HTERT RPE-1 (cell line): ENCODE results near the gene CCDC194.
"Not testable (repeated sequence)": the region's sequence is repeated elsewhere in the genome, so short reads cannot be mapped to it uniquely, and the experiment has no call there.

Experiments
- in situ Hi-C: fragments of 300-500 bp; cut with MboI; formaldehyde crosslinking; loops from 4 replicates; pipeline ENCODE4 v1.14.3; 2020; ENCODE audit warnings: low sequenced_read_pairs

Gene CCDC194

GRCh38 chr19:17378271-17378670 is 15.7 kb downstream of the CCDC194 start:
- in situ Hi-C loops: no loop called here

DNA sequence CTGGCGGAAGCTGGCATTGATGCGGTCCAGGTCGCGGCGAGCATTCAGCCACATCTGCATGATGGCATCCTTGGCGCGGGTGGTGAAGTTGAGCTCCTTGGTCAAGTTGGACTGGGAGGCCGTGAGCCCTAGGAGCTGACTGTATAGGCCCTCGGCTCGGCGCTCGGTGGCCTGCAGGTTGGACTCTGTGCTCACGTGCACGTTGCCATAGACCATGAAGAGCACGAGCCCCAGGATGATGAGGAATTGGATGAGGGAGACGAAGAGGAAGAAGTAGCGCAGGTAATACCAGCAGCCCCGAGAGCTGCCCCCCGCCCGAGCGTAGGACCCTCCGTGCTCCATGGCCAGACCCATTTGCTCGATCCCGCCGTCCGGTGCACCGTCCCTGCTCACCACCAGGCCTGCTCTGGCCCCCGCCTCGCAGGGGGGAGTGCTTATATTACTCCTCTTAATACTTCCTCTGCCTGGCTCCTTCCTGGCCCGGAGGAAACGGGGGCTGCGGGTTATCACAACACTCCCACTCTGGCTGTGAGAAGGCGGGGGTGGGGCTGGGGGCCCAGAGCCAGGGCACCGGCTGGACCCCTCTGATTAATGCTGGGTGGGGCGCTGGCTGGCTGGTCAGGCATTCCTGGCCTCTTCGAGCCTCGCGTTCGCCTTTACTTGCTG is 16.9 kb downstream of the CCDC194 start, which contains the start of gene PLVAP:
TSS of gene PLVAP (minus strand) at position 408 of the 666 bp plus-strand sequence. CDS start at position 354, 54 bp downstream.
- in situ Hi-C loops: no loop called here

- in situ Hi-C loops: no loop called here
Observed at GRCh38 chr19:17370026-17370587, 23.9 kb downstream of the CCDC194 start.

DNA sequence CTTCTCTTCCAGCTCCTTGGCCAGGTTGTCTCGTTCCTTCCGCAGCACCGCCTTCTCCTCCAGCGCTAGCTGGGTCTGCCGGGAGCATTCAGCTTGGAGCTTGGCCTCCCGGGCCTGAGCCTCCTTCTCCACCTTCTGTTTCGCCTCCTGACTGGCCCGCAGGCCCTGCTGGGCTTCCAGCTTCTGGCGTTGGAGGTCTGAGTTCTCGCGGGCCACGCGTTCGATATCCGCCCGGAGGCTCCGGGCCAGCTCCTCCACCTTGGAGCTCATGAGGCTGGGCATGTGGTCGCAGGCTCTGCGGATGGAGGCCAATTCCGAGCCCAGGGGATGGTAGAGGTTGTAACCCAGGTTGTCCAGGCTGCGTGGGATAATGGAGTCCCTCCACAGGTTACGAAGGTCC is 28.6 kb downstream of the CCDC194 start:
- in situ Hi-C loops: no loop called here

DNA sequence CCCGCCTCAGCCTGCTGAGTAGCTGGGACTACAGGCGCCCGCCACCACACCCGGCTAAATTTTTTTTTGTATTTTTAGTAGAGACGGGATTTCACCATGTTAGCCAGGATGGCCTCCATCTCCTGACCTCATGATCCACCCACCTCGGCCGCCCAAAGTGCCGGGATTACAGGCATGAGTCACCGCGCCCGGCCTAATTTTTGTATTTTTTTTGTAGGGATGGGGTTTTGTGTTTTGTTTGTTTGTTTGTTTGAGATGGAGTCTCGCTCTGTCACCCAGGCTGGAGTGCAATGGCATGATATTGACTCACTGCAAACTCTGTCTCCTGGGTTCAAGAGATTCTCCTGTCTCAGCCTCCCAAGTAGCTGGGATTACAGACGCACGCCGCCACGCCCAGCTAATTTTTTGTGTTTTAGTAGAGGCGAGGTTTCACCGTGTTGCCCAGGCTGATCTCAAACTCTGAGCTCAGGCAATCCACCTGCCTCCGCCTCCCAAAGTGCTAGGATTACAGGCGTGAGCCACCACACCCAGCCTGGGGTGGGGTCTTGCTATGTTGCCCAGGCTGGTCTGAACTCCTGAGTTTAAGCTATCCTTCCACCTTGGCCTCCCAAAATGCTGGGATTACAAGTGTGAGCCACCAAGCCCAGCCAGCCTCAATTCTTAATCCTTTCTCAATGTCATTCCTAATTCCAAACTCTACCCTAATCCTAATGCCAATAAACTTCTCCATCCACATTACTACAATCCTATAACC is 30.0 kb downstream of the CCDC194 start:
- in situ Hi-C loops: not testable (repeated sequence)

GRCh38 chr19:17359905-17360800 is 33.8 kb downstream of the CCDC194 start:
- in situ Hi-C loops: no loop called here

GRCh38 chr19:17358395-17358794 is 35.6 kb downstream of the CCDC194 start:
- in situ Hi-C loops: no loop called here

DNA sequence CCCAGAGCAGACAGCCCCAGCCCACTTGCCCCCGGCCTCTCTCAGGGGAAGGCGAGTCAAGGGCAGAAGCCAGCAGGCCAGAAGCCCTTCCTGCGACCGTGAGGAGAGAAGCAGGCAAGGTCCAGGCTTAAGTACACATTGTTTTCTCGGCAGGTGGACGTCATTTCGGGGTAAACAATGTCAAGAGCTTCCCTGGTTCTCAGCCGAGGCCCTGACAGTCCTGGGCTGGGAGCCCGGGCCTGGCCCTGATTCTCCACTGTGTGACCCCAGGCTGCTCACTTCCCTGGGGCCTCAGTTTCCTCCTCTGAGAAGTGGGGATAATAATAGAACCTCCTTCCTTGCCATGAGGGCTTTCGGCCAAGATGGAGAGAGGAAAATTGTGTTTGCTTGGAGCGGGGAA is 36.3 kb downstream of the CCDC194 start:
- in situ Hi-C loops: no loop called here

DNA sequence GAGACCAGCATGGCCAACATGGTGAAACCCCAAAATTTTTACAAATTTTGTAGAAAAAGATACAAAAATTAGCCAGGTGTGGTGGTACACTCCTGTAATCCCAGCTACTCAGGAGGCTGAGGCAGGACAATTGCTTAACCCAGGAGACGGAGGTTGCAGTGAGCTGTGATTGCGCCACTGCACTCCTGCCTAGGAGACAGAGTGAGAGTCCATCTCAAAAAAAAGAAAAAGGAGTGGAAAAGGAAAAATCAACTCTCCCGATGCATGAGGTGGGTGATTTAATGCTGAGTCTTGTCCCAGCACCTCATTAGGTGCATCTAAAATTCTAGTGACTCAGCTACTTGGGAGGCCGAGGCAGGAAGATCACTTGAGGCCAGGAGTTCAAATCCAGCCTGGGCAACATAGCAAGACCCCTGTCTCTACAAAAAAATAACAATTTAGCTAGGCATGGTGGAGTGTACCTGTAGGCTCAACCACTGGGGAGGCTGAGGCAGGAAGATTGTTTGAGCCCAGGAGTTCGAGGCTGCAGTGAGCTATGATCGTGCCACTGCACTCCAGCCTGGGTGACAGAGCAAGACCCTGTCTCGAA is 36.8 kb downstream of the CCDC194 start:
- in situ Hi-C loops: no loop called here

DNA sequence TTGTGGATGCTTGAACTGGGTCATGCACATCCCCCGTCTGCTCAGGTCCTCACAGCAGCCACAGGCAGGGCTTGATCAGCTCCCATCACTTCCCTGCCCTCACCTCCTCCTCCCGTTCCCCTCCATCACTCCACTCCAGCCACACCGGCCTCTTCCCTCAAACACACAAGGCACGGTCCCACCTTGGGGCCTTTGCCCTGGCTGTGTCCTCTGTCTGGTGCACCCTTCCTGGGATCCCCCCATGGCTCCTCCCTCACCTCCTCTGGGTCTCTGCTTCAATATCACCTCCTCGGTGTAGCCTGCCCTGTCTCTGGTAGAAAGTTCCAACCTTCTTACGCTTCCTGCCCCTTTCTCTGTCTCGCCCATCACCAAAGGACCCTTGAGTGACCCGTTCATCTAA is 40.6 kb downstream of the CCDC194 start:
- in situ Hi-C loops: no loop called here

GRCh38 chr19:17352608-17353280 is 41.3 kb downstream of the CCDC194 start:
- in situ Hi-C loops: no loop called here

DNA sequence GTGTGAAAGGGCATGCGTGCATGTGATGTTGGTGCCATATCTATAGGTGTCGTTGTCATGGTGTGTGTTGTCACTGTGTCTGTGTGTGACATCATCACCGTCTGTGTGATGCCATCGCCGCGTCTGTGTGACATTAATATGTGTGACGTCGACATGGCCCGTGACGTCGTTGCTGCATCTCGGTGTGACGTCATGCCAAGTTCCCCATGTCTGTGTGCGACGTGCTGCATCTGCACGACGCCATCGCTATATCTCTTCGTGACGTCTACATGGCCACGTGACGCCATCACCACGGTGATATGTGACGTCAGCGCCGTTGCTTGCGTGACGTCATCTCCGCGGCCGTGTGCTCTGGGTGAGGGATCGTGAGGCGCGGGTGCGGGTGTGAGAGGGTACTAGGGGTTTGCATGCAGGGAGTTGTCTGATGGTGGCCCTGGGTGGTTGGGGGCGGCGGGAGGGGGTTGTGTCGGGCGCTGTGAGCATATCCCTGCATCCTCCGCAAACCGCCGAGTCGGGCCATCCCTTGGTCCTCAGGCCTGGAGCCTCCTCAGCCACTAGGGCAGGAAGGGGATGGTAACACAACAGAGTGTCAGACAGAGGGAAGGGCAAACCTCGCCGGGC is 42.1 kb downstream of the CCDC194 start:
- in situ Hi-C loops: no loop called here

DNA sequence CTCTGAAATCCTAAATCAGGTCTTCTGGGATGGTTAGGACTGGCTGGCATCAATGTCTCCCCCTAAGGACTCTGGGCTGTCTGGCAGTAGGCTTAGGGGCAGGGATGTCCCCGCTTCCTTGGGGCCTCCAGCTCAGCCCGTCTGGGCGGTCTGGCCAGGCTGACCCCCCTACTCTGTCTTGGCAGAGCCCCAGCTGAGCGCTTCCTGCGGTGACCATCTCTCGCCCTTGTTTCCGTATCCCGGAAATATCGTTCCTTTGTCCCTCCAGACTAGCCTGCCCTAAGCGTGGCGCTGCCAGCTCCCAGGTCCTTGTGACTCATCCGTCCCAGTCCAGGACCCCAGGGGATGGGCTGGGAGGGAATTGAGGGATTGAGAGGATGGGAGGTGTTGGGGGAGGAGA is 45.3 kb downstream of the CCDC194 start:
- in situ Hi-C loops: no loop called here

GRCh38 chr19:17347877-17348276 is 46.1 kb downstream of the CCDC194 start:
- in situ Hi-C loops: no loop called here

- in situ Hi-C loops: no loop called here
Observed at GRCh38 chr19:17347361-17347760, 46.6 kb downstream of the CCDC194 start.

GRCh38 chr19:17346109-17346671 is 47.8 kb downstream of the CCDC194 start:
- in situ Hi-C loops: no loop called here

- in situ Hi-C loops: no loop called here
Observed at GRCh38 chr19:17341845-17342244, 52.2 kb downstream of the CCDC194 start.

DNA sequence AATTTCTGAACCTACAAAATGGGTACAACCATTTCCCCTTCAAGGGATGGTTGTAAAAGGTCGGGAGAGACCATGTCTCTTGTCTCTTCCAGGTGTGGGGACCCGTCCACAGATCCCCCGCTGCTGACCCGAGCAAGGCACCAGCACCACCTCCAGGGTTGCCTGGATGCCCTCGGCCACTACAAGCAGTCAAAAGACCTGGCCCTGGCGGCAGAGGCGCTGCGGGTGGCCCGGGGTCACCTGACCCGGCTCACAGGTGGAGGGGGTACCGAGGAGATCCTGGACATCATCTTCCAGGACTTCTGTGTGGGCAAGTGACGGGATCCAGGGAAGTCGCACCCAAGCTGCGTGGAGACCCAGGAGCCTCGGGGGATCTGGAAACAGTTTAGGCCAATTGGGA is 52.6 kb downstream of the CCDC194 start:
- in situ Hi-C loops: no loop called here

- in situ Hi-C loops: no loop called here
Observed at GRCh38 chr19:17340871-17341357, 53.1 kb downstream of the CCDC194 start.
